Measurements from ENCODE around the gene ANKS3.

Gene ANKS3

GRCh38 chr16:4693956-4694641 is 40.0 kb downstream of the ANKS3 start:
- Mint-ChIP-seq H3K9me3 (no peaks in the 10 kb centered on the region), H3K4me3 (peak overlapping the region; percentile 80 to 82), H3K36me3 (ENCODE audit: insufficient read depth) (peaks cover 46% of the 10 kb centered on the region), H3K27ac (peak overlapping the region; percentile 86 to 88), H3K27me3 (no peaks in the 10 kb centered on the region), H3K4me1 (ENCODE audit: low read depth in 2 of 2) (peaks cover 16 to 17% of the 10 kb centered on the region in 2 donors)
- DNase-seq: peak; percentile 32 to 43 (median 35)
- peak; percentile 51 for ATAC-seq (replicated peaks)

- H3K27me3 Mint-ChIP-seq: no peaks in the 10 kb centered on the region
- peak within 1 kb of the TSS; percentile 86 to 88 for H3K27ac Mint-ChIP-seq
- peaks cover 16 to 17% of the 10 kb centered on the region in 2 donors for H3K4me1 Mint-ChIP-seq (ENCODE audit: low read depth in 2 of 2)
- no peaks in the 10 kb centered on the region for H3K9me3 Mint-ChIP-seq
- H3K36me3 Mint-ChIP-seq (ENCODE audit: insufficient read depth): peaks cover 40% of the 10 kb centered on the region
- ATAC-seq (replicated peaks): peak; percentile 90
- peak; percentile 94 to 98 (median 97) for DNase-seq
- peak within 1 kb of the TSS; percentile 80 to 82 for H3K4me3 Mint-ChIP-seq
These were observed 40.6 kb downstream of the ANKS3 start, which contains the start of gene NUDT16L1 for GRCh38 chr16:4693296-4693955. Gene NUDT16L1 (plus strand): TSS chr16:4693562. CDS start chr16:4693727, 165 bp downstream.

GRCh38 chr16:4692460-4693295 is 41.4 kb downstream of the ANKS3 start:
- peaks cover 37% of the 10 kb centered on the region for H3K36me3 Mint-ChIP-seq (ENCODE audit: insufficient read depth)
- no peaks in the 10 kb centered on the region for H3K9me3 Mint-ChIP-seq
- DNase-seq (peak in 1 of 3 experiments; percentile 15), ATAC-seq (replicated peaks) (peak; percentile 6)
- H3K4me3 Mint-ChIP-seq: peak overlapping the region; percentile 80 to 82
- H3K27me3 Mint-ChIP-seq: no peaks in the 10 kb centered on the region
- H3K4me1 Mint-ChIP-seq (ENCODE audit: low read depth in 2 of 2): peaks cover 16 to 17% of the 10 kb centered on the region in 2 donors
- peak overlapping the region; percentile 85 to 86 for H3K27ac Mint-ChIP-seq

GRCh38 chr16:4691666-4692412 is 42.2 kb downstream of the ANKS3 start:
- Mint-ChIP-seq H3K9me3 (no peaks in the 10 kb centered on the region), H3K36me3 (ENCODE audit: insufficient read depth) (peaks cover 38% of the 10 kb centered on the region), H3K27me3 (no peaks in the 10 kb centered on the region), H3K4me1 (ENCODE audit: low read depth in 2 of 2) (peaks cover 16 to 17% of the 10 kb centered on the region in 2 donors), H3K4me3 (peak overlapping the region in 1 of 2 donors; percentile 72), H3K27ac (peak overlapping the region in 1 of 2 donors; percentile 85)
- ATAC-seq (replicated peaks) (no peak), DNase-seq (no peak)

GRCh38 chr16:4690946-4691665 is 43.0 kb downstream of the ANKS3 start:
- no peak for ATAC-seq (replicated peaks)
- Mint-ChIP-seq H3K27ac (peak overlapping the region; percentile 18 to 41), H3K9me3 (no peaks in the 10 kb centered on the region), H3K4me3 (peak overlapping the region in 1 of 2 donors; percentile 72), H3K4me1 (ENCODE audit: low read depth in 2 of 2) (peaks cover 16 to 17% of the 10 kb centered on the region in 2 donors), H3K27me3 (no peaks in the 10 kb centered on the region), H3K36me3 (ENCODE audit: insufficient read depth) (peaks cover 33% of the 10 kb centered on the region)
- no peak for DNase-seq

- DNase-seq: no peak
- Mint-ChIP-seq H3K36me3 (ENCODE audit: insufficient read depth) (peaks cover 26% of the 10 kb centered on the region), H3K4me3 (no peak overlapping the region), H3K27ac (peak overlapping the region in 1 of 2 donors; percentile 53), H3K27me3 (no peaks in the 10 kb centered on the region), H3K9me3 (no peaks in the 10 kb centered on the region), H3K4me1 (ENCODE audit: low read depth in 2 of 2) (peaks cover 9 to 11% of the 10 kb centered on the region in 2 donors)
- ATAC-seq (replicated peaks): no peak
These were observed 44.0 kb downstream of the ANKS3 start for GRCh38 chr16:4689864-4690704.

GRCh38 chr16:4689091-4689671 is 44.9 kb downstream of the ANKS3 start:
- peaks cover 20% of the 10 kb centered on the region for H3K36me3 Mint-ChIP-seq (ENCODE audit: insufficient read depth)
- DNase-seq: no peak
- H3K9me3 Mint-ChIP-seq: no peaks in the 10 kb centered on the region
- no peak for ATAC-seq (replicated peaks)
- peak overlapping the region in 1 of 2 donors; percentile 53 for H3K27ac Mint-ChIP-seq
- H3K4me1 Mint-ChIP-seq (ENCODE audit: low read depth in 2 of 2): peaks cover 9% of the 10 kb centered on the region in 2 donors
- no peaks in the 10 kb centered on the region for H3K27me3 Mint-ChIP-seq
- H3K4me3 Mint-ChIP-seq: no peak overlapping the region

- Mint-ChIP-seq H3K27me3 (no peaks in the 10 kb centered on the region), H3K4me3 (no peak overlapping the region), H3K4me1 (ENCODE audit: low read depth in 2 of 2) (peaks cover 9% of the 10 kb centered on the region in 2 donors), H3K36me3 (ENCODE audit: insufficient read depth) (peaks cover 21% of the 10 kb centered on the region), H3K9me3 (no peaks in the 10 kb centered on the region), H3K27ac (no peak overlapping the region)
- DNase-seq (no peak), ATAC-seq (replicated peaks) (no peak)
These were observed 45.4 kb downstream of the ANKS3 start for GRCh38 chr16:4688674-4689045.

- no peak for DNase-seq
- ATAC-seq (replicated peaks): no peak
- Mint-ChIP-seq H3K27ac (peak overlapping the region in 1 of 2 donors; percentile 68), H3K4me3 (no peak overlapping the region), H3K9me3 (no peaks in the 10 kb centered on the region), H3K4me1 (ENCODE audit: low read depth in 2 of 2) (peaks cover 9% of the 10 kb centered on the region in 2 donors), H3K27me3 (no peaks in the 10 kb centered on the region), H3K36me3 (ENCODE audit: insufficient read depth) (peaks cover 19% of the 10 kb centered on the region)
These were observed 46.0 kb downstream of the ANKS3 start for GRCh38 chr16:4687946-4688673.

- Mint-ChIP-seq H3K36me3 (ENCODE audit: insufficient read depth) (peaks cover 17% of the 10 kb centered on the region), H3K4me1 (ENCODE audit: low read depth in 2 of 2) (peaks cover 6% of the 10 kb centered on the region in 2 donors), H3K27me3 (no peaks in the 10 kb centered on the region), H3K27ac (peak overlapping the region; percentile 22 to 68), H3K4me3 (no peak overlapping the region), H3K9me3 (no peaks in the 10 kb centered on the region)
- DNase-seq: no peak
- no peak for ATAC-seq (replicated peaks)
These were observed 46.7 kb downstream of the ANKS3 start for GRCh38 chr16:4687416-4687815.
